ENCODE results near the gene NOXO1.

NOXO1 gene

DNA sequence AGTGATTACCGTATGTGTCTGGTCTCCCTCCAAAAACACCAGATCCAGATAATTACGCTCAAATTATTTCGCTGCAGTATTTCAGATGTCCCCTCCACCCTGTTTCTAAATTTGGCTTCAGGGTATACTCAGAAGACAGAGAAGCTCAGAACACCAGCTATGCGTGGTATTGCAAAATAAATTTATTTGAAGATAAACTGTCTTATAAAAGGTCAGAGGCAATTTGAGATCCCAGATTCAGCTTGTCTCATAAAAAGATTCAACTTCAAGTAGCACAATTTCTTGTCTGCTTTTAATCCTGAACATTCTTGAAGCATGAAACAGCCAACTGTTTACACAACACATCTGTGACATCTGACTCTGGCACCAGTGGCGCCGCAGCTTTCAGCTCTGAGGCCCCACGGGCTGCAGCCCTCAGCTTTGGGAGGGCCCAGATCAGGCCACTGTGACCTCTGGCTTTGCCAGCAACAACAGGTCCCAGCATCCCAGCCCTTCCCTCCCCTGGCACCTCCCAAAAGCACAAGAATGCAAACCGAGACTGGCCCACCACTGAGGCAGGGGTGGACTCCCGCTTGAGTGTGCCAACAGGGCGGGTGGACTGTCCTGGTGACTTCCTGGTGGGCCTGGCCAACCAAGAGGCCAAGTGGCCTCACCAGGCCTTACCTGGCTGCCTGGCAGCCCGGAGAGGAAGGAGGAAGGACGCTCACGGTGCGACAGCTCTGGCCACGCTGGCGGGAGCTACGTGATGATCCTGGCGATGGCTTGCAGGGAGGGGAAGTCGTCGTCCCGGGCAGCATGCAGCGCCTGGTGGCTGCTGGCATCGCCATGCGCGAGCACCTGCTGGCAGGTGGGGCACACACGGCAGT lies 16.5 kb upstream of the NOXO1 start:
- no peak for DNase-seq (ENCODE audit: low read depth)

GRCh38 chr16:1993731-1994131 lies 12.5 kb upstream of the NOXO1 start:
- DNase-seq (ENCODE audit: low read depth): no peak

GRCh38 chr16:1992704-1993317 lies 11.5 kb upstream of the NOXO1 start:
- DNase-seq (ENCODE audit: low read depth): no peak

- peak; percentile 98 for DNase-seq (ENCODE audit: low read depth)
These were observed 10.9 kb upstream of the NOXO1 start for GRCh38 chr16:1991948-1992703.

GRCh38 chr16:1991588-1991947 lies 10.3 kb upstream of the NOXO1 start:
- no peak for DNase-seq (ENCODE audit: low read depth)

DNA sequence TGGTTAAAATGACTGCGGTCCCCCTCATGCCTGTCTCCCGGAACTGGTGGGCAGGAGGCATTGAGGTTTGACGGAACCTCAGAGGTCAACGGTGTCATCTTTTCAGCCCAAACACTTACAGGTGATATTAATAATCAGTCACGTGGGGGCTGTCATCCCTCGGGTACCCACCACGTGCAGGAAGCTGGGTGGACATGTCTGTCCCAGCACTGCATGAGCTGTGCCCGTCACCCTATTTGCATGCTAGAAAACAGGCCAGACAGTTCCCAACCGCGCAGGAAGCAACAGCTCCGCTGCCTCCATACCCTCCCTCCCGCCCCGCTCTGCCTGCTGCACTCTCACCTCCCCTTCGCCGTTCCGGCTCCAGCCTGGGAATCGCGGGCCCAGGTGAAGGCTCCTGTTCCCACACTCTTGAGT lies 9.9 kb upstream of the NOXO1 start:
- DNase-seq (ENCODE audit: low read depth): no peak

GRCh38 chr16:1990351-1991134 lies 9.3 kb upstream of the NOXO1 start:
- no peak for DNase-seq (ENCODE audit: low read depth)

DNA sequence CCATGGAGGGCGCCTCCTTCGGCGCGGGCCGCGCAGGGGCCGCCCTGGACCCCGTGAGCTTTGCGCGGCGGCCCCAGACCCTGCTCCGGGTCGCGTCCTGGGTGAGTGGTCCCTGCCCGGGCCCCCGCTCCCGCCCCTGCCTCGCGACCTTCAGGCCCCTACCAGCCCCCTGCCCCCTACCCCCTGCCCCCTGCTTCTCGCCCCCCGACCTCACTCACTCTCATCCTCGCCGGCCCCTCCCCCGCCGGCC lies 8.8 kb upstream of the NOXO1 start:
- no peak for DNase-seq (ENCODE audit: low read depth)

GRCh38 chr16:1989209-1990100 lies 8.2 kb upstream of the NOXO1 start, which contains the start of gene SYNGR3:
Gene SYNGR3, plus strand, starts transcription at chr16:1989970. Its CDS starts 133 bp downstream, at chr16:1990103.
- no peak for DNase-seq (ENCODE audit: low read depth)

- no peak for DNase-seq (ENCODE audit: low read depth)
These were observed 5.9 kb upstream of the NOXO1 start for GRCh38 chr16:1987198-1987597.

GRCh38 chr16:1985466-1986150 lies 4.3 kb upstream of the NOXO1 start:
- no peak for DNase-seq (ENCODE audit: low read depth)

DNA sequence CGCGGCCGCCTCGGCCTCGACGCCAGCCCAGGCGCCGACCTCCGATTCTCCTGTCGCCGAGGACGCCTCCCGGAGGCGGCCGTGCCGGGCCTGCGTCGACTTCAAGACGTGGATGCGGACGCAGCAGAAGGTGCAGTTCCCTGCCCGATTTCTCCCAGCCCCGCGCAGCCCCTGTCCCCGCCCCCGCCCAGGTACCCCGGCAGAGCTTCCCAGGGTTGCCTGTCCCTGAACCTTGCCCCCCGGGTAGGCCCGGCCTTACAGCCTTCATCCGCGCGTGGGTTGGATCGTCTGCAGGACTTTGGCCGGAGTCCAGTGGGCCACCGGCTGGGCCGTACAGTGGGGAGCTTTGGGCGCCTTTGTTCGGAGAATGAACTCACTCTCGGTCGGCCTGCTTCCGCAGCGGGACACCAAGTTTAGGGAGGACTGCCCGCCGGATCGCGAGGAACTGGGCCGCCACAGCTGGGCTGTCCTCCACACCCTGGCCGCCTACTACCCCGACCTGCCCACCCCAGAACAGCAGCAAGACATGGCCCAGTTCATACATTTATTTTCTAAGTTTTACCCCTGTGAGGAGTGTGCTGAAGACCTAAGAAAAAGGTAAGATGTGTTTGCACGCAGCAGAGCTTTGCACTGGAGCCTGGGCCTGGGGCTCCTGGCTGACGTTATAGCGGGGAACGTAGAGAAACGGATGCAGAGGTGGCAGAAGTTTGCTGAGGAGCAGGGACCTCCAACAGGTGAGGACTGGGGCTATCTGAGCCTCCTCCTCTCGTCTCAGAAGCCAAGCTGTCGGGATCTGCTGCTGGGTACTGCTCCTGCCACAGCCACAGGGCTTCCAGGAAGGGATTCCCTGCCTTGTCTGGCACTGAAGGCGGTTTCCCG lies 3.3 kb upstream of the NOXO1 start:
- DNase-seq (ENCODE audit: low read depth): no peak

GRCh38 chr16:1983544-1984346 lies 2.5 kb upstream of the NOXO1 start, which contains the start of gene GFER:
Gene GFER, plus strand, starts transcription at chr16:1984193. Its CDS starts 26 bp downstream, at chr16:1984219.
- no peak for DNase-seq (ENCODE audit: low read depth)

DNA sequence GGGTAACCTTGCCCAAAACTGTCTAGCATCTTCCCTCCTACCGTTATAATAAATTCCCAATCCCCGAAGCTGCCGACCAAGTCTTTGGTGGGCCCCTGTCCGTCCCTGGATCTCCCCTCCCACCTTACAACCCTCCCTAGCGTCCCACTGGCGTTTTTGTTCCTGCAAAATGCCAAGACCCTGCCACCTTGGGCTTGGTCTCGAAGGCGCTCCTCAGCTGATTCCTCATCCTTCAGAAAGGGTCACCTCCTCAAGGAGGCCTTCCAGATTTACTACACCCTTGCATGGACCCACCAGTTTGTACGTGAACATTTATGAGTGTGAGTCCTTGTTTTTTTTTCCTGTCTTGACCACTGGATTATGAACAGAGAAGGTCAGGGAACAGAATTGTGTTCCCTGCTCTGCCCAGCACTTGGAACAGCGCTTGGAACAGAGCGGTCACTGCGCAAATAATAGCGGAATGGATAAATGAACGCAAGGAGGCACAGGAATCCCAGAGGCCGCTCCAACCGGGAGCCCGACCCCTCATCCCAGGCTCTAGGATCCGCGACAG lies 1.8 kb upstream of the NOXO1 start:
- DNase-seq (ENCODE audit: low read depth): no peak

DNA sequence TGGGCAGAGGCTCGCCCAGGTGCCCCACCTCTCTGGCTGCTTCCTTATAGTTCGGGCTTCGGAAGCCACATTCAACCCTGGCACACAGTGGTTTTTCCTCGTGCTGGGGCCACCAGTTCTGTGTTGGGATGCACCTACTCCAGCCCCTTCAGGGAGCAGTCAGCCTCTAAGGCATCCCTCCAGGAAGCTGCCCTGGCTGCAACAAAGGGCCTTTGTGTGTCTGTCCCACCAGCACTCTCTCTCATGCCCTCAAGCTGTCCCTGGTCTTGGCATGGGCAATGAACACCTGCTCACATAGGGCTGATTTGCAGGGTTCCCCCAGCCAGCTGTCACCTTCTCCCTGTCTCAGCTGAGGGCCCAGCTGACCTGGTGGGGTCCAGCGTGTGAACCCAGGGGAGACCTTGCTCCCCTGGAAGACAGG lies 754 bp upstream of the NOXO1 start:
- no peak for DNase-seq (ENCODE audit: low read depth)

DNA sequence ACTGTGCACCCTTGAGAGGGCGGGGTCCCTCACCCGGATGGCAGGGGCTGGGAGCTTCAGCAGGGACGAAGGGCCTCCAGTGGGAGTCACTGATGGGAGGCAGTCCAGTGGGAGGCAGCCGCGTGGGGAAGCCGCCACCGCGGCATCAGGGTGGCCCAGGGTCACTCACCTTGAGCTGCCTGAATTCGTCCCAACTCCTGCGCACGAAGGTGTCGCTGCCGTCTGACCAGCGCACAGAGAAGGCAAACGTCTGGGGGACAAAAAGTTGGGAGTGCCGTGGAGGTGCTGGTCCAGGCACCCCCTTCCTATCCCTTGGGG lies 540 bp downstream of the NOXO1 start:
- DNase-seq (ENCODE audit: low read depth): no peak

GRCh38 chr16:1980030-1980769 lies 1.1 kb downstream of the NOXO1 start:
- no peak for DNase-seq (ENCODE audit: low read depth)

All from stimulated activated CD8-positive, alpha-beta memory T cell treated with anti-CD3 and anti-CD28 coated beads, Interleukin-15, amount 100 ng/mL, for 1 hour (primary cell).